H1 (cell line): ENCODE measurements around the gene TAL2.

ENCODE experiments used
- CREB1 ChIP-seq: IDR thresholded peaks from 2 replicates; pipeline ENCODE4 v1.6.1; 2012; ENCODE audit warnings: inconsistent platforms
- CTCF ChIP-seq, 3 experiments: IDR thresholded peaks; 1 replicate in 2 of 3; 2 replicates in 1 of 3; pipeline versions ENCODE4 v1.5.1 to v1.6.1; 2011; ENCODE audit warnings: low read length in 3 of 3, mild to moderate bottlenecking in 3 of 3, inconsistent platforms in 2 of 3, low read depth in 1 of 3, moderate library complexity in 1 of 3; ENCODE audit not compliant: insufficient read depth in 1 of 3; ENCODE audit errors: control extremely low read depth in 1 of 3
- EGR1 ChIP-seq: IDR thresholded peaks from 2 replicates; pipeline ENCODE4 v1.6.1; 2011; ENCODE audit warnings: low read depth, low read length, borderline replicate concordance
- GABPA ChIP-seq: IDR thresholded peaks from 2 replicates; pipeline ENCODE4 v1.6.1; 2011; ENCODE audit warnings: mild to moderate bottlenecking, low read length, moderate library complexity, borderline replicate concordance; ENCODE audit not compliant: insufficient read depth
- GTF2F1 ChIP-seq: IDR thresholded peaks from 2 replicates; pipeline ENCODE4 v1.6.1; 2012; ENCODE audit warnings: low read depth, low read length, improper control_type of control experiment, borderline replicate concordance
- JUN ChIP-seq: IDR thresholded peaks from 2 replicates; pipeline ENCODE4 v1.6.1; 2011; ENCODE audit warnings: low read depth, mild to moderate bottlenecking, improper control_type of control experiment, low read length
- MAX ChIP-seq: IDR thresholded peaks from 2 replicates; pipeline ENCODE4 v1.6.1; 2012; ENCODE audit warnings: inconsistent platforms
- POLR2A ChIP-seq, 2 experiments: IDR thresholded peaks; 1 replicate in 1 of 2; 2 replicates in 1 of 2; pipeline ENCODE4 v1.6.1; 2011; ENCODE audit warnings: low read depth in 2 of 2, low read length in 2 of 2, mild to moderate bottlenecking in 2 of 2; ENCODE audit errors: control extremely low read depth in 1 of 2
- POLR2AphosphoS5 ChIP-seq: IDR thresholded peaks from 2 replicates; pipeline ENCODE4 v1.6.1; 2011; ENCODE audit warnings: low read depth, low read length
- RFX5 ChIP-seq: IDR thresholded peaks from 2 replicates; pipeline ENCODE4 v1.6.1; 2011; ENCODE audit warnings: low read depth, low read length, improper control_type of control experiment, borderline replicate concordance
- RXRA ChIP-seq: IDR thresholded peaks from 2 replicates; pipeline ENCODE4 v1.6.1; 2011; ENCODE audit warnings: low read depth, mild to moderate bottlenecking, low read length, moderate library complexity; ENCODE audit not compliant: insufficient read depth
- SAP30 ChIP-seq: fragments of 300-600 bp; sonication (generic); IDR thresholded peaks from 2 replicates; pipeline ENCODE4 v1.7.1; 2012; ENCODE audit warnings: low read length, moderate library complexity, mild to moderate bottlenecking, inconsistent platforms; ENCODE audit not compliant: insufficient read depth, insufficient replicate concordance
- SP2 ChIP-seq: IDR thresholded peaks from 2 replicates; pipeline ENCODE4 v1.6.1; 2012; ENCODE audit warnings: mild to moderate bottlenecking, low read length, inconsistent platforms
- USF2 ChIP-seq: IDR thresholded peaks from 2 replicates; pipeline ENCODE4 v1.6.1; 2011; ENCODE audit warnings: low read length, improper control_type of control experiment

- TF ChIP-seq RXRA (no peak), CREB1 (no peak), CTCF (IDR thresholded peaks at IDR 0.05; ENCODE audit: control extremely low read depth in 1 of 3, insufficient read depth in 1 of 3, low read depth in 1 of 3, low read length in 3 of 3) (no peak), EGR1 (no peak), JUN (no peak), GTF2F1 (no peak), USF2 (no peak), POLR2A (IDR thresholded peaks at IDR 0.05; ENCODE audit: control extremely low read depth in 1 of 2, low read depth in 2 of 2, low read length in 2 of 2) (no peak), GABPA (no peak), SP2 (no peak), MAX (no peak), RFX5 (no peak), SAP30 (no peak), POLR2AphosphoS5 (no peak)
Observed at GRCh38 chr9:105670315-105670714, 8.1 kb downstream of the TAL2 start.
